RPMI7951 (cell line): ENCODE data around the gene CRISPLD2. TPM values are rescaled to one million over a fixed set of nuclear protein-coding genes. Genes with fewer than 3 reads are reported as not detected.
A peak's percentile ranks its signal among the peaks of the same experiment; 100 is the strongest.

Experiments used
- DNase-seq: peaks from one replicate; pipeline ENCODE4 v3.0.0-alpha.2; 2012; ENCODE audit warnings: low read depth
- total RNA-seq: library from RNA; depleted of rRNA; stranded (reverse); fragments of >200 nt; shearing (Covaris generic); gene quantifications from 2 replicates; pipeline ENCODE4 v1.2.3, GENCODE V29; 2014

The CRISPLD2 gene
- total RNA-seq, 1 experiment from 2014 or later = 8.8 TPM

DNA sequence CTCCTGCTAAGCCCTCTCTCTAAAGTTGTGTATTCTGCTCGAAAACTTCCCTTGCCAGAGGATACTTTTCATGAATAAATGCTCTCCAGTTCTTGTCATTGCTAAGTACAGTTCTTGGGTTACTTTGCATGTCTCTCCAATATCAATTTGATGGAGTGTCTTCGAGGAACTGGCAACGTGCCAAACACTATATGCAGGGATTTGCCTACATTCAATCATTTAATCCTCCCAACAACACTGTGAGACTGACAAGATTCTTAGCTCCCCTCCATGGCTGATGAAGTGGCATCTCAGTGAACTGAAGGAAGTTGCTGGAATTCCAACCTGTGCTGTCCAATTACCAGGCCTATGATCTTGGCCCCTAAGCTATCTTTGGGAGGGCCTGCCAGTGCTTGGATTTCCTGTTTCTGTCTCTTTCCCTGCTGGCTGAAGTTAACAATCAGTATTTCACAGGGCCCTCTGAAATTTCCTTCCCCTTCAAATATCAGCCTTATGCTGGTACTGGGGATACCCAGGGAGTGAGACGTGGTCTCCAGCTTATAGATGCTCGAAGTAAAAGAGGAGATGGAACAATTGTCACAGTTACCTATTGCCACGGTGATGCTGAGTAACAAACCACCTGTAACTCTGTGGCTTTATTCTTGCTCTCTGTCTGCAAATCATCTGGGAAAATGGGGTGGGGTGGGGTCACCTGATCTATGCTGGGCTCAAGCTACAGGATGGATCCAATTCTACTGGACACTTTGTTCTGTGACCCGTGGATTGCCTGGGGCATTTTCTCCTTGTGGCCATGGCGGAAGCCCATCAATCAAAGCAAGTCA is 19.4 kb upstream of the CRISPLD2 start:
- DNase-seq = no peak

DNA sequence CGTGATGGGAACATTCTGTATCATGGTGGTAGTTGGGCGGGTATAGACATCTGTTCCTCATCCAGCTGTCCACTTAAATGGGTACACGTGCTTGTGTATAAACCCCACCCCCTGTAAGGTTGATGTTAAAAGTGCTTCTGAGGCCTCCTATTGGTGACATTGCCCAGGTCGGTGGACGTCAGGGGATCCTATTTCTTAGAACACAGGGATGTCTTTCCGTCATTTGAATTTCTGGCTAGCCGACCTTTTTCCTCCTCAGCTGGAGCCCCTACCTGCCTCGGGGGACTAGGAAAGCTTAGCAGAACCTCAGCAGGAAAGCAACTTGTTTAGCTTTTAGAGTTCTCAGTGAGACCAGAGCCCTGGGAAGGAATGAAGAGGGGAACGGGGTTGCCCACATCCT is 16.6 kb upstream of the CRISPLD2 start:
- DNase-seq = no peak

DNA sequence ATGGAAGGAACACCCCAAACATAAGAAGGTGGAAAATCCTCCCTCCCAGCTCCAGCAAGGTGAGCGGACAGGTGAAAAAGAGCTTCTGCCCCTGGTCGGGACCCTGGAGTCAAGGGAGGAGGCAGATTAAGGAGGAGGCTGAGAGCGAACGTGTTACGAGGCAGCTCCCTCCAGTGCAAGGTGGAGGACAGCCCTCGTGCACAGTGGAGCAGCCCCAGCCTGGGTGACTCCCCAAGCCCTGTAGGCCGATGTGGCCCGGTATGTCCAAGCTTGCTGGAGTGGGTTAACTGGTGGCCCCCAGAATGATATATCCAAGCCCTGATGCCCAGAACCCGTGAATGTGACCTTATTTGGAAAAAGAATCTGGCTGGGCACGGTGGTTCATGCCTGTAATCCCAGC is 15.5 kb upstream of the CRISPLD2 start:
- no peak for DNase-seq

- DNase-seq = peak; percentile 99
These were observed 13.4 kb upstream of the CRISPLD2 start for GRCh38 chr16:84806256-84806889.

DNA sequence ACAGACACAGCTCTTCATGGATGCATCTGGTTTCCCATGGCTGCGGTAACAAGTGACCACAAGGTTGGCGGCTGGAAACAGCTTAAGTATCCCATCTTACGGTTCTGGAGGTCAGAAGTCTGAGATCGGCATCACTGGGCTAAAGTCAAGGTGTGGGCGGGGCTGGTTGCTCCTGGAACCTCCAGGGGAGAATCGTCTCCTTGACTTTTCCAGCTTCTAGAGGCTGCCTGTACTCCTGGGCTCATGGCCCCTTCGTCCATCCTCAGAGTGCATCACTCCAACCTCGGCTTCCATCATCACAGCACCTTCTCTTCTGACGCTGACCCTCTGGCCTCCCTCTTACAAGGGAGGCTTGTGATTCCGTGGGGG is 12.9 kb upstream of the CRISPLD2 start:
- DNase-seq = no peak

DNA sequence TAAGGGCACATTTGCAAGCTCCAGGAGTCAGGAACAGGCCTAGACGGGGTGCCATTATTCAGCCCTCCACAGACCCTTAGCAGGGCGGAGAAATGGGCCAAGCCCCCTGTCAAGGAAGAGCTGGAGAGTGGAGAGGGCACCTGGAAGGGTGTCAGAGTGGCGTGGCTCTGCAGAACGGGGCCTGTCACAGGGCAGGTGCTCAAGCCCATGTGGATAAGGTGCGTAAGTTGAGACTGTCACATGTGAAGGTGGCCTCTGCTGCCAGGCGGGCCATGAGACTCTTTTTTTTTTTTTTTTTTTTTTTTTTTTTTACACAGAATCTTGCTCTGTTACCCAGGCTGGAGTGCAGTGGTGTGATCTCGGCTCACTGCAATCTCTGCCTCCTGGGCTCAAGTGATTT is 12.0 kb upstream of the CRISPLD2 start:
- no peak for DNase-seq

DNA sequence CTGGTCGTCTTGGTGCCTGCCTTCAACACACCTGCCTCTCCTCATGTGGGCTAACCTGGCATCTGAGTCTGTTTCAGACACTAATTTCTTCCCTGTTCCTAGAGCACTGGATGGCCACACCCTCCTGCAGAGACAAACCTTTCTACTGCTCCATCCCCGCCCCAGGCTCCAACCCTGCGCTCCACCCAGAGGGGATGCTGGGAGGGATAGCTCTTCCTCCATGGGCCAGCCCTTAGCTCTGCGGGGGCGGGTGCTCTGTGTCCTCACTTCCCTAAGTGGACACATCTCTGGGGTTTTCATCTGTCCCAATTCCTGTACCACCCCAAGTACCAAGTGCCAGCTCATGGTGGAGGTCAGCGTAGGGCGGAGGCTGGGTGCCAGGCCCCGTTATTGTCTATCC is 11.0 kb upstream of the CRISPLD2 start:
- DNase-seq = no peak

DNA sequence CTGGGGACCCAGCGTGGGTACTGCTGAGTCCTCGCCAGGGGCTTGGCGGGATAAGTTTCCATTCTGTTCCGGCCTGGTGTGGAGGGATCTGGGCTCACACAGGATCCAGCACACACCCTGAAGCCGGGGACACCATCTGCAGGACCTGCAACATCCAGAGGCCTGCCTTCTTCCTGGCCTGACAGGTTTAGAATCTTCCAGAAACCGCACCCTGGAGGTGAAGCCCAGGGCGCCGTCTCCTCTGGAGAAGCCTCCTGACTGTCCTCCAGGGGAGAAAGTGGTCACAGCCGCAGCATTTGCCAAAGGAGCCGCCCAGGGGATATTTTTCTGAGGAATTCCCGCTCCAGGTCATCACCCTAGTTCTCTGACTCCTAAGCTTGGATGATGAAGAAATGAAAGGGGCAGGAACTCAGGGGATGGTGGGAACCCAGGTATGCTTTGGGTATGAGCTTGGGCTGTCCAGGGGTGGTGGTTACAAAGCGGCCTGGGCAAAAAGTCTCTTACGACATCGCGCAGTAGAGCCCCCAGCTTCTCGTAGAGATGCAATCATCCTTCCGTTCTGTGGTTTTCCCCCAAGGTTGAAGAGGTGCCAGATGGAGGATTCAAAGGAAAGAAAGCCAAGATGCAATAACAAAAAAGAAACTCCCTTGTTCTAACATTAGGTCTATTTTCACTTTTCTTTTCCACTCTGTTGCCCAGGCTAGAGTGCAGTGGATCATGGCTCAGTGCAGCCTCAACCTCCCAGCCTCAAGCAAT is 9.1 kb upstream of the CRISPLD2 start:
- DNase-seq = peak; percentile 97

- no peak for DNase-seq
These were observed 8.3 kb upstream of the CRISPLD2 start for GRCh38 chr16:84811529-84811928.

DNA sequence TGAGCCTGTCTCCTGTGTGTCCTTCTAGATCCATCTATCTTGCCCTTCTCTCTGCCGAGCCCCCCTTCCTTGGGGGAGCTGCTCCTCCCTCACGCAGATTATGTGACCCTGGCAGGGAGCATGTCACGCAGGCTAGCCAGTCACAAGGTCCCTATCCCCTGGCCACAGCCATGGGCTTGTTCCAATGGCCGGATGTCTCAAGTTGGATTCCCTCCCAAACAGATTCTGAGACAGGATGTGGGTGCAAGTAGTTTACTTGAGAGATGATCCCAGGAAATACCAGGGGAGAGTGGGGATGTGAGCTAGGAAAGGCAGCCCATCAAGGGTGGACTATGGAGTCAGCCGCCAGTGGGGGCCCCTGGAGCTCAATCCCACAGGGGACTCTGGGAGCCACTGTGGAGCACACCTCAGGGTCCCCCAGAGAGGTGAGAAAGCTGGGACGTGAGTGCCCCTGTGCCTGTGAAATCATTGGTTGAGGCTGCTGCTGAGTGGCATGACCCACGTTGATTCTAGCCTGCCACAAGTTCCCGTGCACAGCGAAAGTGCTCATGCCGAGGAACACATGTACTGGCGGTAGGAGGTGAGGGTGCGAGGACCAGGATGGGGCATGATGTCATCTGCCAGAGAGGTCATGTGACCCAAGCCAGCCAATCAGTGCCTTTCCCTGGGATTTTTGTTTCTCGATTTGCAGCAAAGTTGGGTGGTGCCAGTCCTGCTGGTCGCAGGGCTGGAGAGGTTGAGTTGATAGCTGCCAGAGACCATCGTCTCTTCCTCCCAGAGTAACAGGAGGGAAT is 6.4 kb upstream of the CRISPLD2 start:
- no peak for DNase-seq

DNA sequence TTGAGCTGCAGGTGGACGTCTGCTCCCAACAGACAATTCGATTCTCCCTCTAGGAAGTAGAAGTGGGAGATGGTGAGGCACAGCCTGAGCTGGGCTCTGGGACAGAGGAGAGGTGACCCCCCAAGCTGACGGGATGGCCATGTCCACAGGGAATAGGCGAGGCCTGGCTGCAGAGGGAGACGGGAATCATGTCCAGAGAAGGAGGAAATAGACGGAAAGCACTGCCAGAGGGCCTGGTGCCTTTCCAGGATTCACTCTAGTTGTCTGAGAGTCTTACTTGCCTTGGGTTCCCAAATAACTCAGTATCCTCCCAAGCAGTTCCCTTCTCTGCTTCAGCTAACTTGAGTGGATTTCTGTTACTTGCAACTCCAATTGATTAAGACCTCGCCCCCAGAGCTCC is 4.3 kb upstream of the CRISPLD2 start:
- no peak for DNase-seq

DNA sequence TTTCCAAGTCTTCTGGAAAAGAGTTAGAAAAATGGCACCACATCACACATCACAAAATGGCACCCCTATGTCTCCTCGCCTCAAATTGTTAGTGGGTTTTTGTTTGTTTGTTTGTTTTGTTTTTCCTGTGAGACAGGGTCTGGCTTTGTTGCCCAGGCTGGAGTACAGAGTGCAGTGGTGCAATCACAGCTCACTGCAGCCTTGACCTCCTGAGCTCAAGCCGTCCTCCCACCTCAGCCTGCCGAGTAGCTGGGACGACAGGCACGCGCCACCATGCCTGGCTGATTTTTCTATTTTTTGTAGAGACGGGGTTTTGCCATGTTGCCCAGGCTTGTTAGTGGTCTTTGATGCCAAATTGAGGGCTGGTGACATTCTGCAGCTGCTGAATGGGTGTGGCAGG is 3.8 kb upstream of the CRISPLD2 start:
- no peak for DNase-seq

GRCh38 chr16:84816485-84816884 is 3.3 kb upstream of the CRISPLD2 start:
- no peak for DNase-seq

DNA sequence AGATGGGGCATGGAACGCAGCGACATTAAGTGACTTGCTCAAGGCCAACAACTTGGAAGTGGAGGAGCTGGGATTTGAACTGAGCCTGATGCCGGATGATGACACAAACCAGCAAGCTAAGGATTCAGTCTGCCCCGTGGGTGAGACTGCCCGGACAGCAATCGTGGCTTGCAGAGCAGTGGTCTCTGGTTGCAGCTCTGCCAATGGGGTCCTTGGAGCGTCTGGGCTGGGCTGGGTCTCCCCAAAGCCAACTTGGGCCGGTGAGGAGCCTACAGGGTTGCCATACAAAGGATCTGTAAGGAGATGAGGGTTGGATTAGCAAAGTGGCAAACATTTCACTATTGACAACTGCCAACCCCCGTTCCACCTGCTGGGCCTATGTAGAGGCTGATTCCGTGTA is 2.6 kb upstream of the CRISPLD2 start:
- no peak for DNase-seq

GRCh38 chr16:84817613-84818012 is 2.2 kb upstream of the CRISPLD2 start:
- no peak for DNase-seq

DNA sequence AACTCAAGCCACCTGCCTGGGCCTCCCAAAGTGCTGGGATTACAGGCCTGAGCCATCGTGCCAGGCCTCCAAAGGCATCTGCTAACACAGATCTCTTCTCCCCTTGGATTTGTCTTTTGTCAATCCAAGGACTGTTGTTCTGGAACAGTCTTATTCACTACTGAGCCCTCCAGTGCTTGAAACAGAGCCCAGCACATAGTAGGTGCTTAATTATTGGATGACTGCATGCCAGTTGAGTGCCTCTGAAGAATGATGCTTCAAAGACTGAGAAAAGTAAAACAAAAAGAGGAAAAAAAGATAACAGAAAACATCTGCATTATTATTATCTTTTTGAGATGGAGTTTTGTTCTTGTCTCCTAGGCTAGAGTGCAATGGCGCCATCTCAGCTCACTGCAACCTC is 1.7 kb upstream of the CRISPLD2 start:
- DNase-seq = no peak

- DNase-seq = no peak
These were observed 669 bp upstream of the CRISPLD2 start for GRCh38 chr16:84818989-84819643.

- no peak for DNase-seq
These were observed 510 bp downstream of the CRISPLD2 start for GRCh38 chr16:84820305-84820684.

DNA sequence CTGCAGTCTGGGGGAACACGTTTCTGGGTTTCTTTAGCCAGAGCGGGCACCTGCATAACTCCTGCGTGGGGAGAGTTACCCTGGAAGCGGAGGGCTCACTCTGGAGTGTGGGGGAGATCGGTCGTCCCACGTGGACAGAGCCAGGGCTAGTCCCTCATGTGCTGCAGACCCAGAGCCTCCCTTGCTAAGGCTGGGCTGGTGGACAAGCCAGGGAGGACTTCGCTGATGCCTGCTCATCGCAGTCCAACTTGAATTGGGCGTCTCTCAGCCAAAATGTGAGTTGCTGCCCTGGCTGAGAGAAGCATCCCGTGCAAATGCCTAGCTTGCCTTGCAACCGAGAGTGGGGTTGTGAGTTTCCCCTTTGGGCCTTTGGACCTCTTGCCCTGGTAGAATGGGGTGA is 986 bp downstream of the CRISPLD2 start:
- DNase-seq = no peak

- no peak for DNase-seq
These were observed 1.4 kb downstream of the CRISPLD2 start for GRCh38 chr16:84821179-84821578.
